ENCODE data around the gene DAAM1.

Gene DAAM1

DNA sequence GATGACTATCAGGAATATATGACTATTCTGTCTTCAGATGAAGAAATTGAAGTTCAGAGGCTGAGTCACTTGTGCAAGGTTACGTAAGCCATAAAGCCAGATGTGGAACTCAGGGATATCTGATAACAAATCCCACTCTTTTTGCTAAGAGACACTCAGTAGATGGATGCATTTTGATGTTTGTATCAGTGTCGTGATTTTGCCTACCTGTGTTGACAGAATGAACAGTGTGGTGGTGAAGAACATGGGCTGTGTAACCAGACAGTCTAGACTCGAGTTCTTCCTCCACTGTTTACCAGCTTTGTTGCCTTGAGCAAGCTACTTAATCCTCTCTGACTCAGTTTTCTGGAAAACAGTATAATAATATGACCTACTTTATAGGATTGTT is 93.9 kb downstream of the DAAM1 start:
- in situ Hi-C loops (cut with MboI; ENCODE audit: low sequenced_read_pairs): no loop called here

DNA sequence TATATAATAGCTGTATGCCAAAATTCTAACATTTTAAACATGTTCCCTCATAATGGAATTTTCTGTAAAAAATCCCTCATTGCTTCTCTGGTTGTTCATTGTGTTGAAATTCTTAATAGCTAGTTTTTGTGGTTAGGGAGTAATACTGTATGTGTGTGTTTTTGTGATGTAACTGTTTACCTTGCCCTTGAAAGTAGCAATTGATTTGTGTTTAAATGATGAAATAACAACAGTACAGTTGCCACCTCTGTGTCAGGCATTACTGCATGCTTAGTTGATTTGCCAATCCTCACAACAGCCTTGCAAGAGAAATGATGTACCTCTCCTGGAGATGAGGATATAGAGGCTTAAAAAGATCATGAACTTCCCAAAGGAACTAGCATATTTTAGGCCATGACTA is 94.9 kb downstream of the DAAM1 start:
- in situ Hi-C loops (cut with MboI; ENCODE audit: low sequenced_read_pairs): no loop called here

DNA sequence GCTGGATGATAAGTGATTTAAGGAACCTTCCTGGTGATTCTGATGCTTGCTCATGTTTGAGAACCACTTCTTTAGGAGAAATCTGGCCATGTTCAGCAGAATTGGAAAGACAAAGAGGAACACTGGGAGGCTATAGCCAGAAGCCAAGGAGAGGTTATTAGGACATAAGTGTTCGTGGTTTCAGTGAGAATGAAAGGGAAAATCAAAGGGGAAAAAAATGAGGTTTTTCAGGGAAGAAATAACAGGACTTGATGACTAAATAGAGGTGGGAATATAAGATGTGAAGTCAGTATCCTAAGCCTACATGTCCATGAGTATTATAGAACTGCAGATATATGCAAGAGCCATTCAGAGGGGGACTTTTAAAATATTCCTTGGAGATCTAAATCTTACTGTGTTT is 95.6 kb downstream of the DAAM1 start:
- in situ Hi-C loops (cut with MboI; ENCODE audit: low sequenced_read_pairs): no loop called here

DNA sequence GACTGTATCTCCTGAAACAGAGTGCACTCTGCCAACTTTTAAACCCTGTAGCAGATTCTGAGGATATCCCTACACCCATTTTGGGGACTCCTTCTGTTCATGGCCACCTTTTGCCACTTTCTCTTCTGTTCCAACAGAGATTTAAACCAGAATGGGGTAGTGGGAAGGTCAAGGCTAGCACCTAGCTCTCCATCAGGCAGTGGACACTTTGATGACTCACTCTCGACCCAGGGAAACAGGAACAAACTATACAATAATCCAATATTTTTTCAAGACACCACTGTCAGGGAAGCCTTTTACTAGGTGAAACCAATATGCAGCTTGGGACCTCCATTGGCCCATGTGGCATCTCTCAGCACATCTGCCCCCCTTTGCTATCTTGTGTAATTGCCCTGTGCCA is 103.6 kb downstream of the DAAM1 start:
- in situ Hi-C loops (cut with MboI; ENCODE audit: low sequenced_read_pairs): no loop called here

DNA sequence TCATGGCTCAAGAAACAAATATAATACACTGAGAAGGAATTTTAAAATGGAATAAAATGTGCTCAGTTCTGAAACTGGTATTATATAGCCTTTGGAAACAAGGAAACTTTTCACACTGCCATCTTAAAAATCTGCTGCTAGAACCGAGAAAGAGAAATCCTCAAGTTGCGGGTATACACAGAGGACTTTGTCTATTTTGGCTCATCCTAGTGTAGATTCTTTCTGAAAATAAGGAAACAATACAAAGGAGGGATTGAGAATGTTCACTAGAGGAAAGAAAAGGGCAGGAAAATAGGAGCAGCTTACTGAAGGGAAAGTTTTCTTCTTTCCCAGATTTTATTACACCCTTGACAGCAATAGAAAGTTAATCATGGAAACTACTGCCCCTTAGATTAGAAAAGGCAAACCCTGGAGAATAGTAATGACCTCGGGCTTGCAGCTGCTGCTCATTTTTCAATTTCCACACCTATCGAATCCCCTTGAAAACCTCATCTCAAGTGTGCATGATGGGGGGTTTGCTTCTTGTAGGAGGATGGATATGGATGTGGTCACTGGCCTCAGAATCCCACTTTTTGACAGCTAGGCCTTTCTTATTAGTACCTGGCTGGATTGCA is 104.6 kb downstream of the DAAM1 start:
- in situ Hi-C loops (cut with MboI; ENCODE audit: low sequenced_read_pairs): no loop called here

DNA sequence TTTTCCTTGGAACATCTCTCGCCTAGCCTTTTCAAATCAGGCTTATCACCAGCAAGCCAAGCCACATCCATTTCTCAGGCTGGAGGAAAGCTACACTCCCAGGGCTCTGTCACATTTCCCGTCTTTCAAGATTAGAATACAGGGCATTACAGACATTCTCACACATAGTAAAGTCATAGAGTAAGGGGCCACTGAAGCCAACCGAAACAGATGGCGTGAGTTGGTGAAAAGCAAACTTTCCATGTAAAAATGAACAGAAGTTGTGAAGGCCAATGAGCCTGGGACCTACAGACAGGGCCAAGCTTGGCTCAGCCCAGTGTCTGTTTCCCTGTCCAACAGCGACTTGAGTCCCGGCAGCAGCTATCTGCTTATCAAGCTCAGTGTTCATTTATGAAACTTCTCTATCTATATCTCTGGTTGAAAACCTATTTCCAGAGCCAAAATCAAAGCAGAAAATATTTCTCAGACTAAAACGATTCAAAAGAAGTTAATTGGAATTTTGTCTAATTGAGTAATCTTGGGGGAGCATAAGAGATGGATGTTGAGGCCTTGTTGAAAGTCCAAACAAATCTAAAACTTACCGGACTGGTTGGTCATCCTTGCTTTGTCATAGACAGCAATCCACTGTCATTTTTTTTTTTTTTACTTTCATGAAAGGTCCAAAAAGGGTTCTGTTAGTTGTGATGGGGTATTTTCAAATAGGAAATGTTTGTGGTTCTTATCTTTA is 105.6 kb downstream of the DAAM1 start:
- in situ Hi-C loops (cut with MboI; ENCODE audit: low sequenced_read_pairs): no loop called here

DNA sequence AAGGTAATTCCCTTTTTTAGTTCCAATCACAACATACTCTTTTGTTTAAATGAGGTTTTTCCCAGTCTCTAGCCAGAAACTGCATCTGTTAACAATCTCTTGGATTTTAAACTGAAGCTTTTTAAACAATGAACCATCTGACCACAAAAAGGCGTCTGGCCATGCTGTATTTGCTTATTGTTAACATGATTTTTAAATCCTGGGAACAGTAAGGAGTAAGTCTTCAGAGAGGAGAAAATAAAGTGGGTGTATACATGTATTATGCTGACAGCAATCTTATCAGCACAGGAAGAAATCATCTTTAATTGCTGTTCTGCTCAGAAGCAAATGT is 106.2 kb downstream of the DAAM1 start:
- in situ Hi-C loops (cut with MboI; ENCODE audit: low sequenced_read_pairs): no loop called here

DNA sequence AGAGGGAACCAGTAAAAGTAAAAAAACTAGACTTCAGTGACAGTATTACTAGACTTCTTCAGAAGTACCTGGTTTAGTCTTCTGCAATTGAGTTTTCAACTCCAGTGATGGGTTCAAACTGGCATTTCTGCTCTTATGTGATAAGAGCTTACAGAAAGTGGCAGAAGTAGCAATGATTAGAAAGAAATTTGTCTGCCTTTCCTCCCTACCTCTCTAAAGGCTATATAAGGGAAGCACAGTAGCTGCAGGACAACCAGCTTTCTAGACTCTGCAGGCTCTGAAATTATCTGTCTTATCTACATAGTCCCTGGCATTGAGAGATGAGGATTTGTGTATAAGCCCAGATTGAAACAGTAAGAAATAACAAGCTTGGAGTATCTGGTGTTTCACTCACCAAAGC is 107.5 kb downstream of the DAAM1 start:
- in situ Hi-C loops (cut with MboI; ENCODE audit: low sequenced_read_pairs): no loop called here

DNA sequence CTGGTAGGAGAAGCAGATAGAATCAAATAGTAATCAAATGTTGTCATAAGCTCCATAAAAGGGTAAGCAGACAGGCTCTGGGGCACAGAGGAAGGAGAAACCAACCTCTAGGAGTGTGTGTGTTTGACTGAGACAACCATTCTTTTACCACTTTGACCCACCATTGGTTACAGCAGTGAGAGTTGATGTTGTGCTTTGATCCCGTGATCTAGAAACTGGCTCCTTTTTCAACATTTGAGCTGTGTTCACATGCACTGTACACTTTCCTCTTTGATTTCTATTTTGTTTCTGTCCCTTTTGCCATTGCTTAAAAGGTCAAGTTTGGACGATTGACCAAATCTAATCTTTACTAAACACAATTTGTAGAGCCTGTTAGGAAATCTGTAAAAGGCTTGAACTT is 108.0 kb downstream of the DAAM1 start:
- in situ Hi-C loops (cut with MboI; ENCODE audit: low sequenced_read_pairs): no loop called here

DNA sequence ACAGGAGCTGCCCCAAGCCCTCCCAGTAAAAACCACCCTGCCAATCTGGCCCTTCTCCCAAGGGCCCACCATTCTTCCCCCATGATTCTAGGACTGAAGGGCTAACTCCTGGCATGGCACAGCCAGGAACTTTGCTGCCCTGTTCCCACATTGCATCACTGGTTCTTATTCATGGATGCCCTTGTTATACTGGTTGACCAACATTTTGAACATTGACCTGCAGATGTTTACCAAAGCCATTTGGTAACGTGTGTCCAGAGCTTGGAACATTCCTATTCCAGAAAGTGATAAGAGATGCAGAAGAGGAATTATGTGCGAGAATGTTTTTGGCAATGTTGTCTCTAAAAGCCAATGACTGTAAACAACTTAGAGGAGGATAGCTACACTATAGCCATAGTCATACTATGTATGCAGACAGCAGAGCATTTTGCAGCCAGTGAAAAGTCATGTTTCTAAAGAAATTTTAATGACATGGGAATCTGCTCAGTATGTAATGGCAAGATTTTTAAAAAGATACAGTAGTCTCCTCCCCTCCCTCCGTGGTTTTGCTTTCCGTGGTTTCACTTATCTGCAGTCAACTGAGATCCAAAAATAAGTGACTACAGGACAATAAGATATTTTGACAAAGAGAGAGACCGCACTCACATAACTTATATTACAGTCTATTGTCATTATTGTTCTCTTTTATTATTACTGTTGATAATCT is 108.8 kb downstream of the DAAM1 start:
- in situ Hi-C loops (cut with MboI; ENCODE audit: low sequenced_read_pairs): no loop called here

DNA sequence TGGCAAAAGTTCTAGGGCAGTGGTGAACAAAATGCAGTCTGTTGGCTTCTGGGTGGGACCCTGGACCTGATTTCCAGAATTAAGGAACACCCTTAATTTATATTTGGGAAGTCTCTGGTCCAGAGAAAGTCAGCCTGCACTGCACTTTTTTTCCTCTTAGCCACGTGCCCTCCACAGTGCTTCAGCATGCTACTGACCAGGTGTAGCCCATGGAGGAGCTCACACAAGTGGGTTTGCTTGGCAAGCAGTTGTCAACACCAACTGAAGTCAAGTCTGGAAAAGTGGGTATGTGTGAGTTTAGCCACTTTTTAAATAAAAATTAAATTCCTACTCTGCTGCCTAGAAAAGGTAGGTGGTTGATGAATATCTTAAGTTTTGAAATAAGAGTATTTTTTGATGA is 111.3 kb downstream of the DAAM1 start:
- in situ Hi-C loops (cut with MboI; ENCODE audit: low sequenced_read_pairs): no loop called here

DNA sequence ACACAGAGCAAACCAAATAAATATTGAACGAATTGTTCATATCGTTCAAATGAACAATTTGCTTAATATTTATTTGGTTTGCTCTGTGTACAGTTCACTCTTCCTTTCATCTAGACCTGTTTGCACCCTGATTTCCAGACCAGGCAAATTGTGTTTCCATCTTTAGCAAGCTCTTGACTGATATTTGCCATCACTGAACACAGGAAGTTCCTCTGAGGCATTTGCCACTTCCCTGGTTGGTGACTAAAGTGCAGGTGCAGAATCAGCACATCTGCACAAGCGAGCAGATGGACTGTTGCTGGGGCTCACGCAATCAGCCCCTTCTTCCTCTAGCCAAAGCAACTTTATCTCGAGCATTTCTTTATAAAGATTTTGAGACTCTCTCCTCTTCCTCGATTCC is 112.9 kb downstream of the DAAM1 start:
- in situ Hi-C loops (cut with MboI; ENCODE audit: low sequenced_read_pairs): no loop called here

DNA sequence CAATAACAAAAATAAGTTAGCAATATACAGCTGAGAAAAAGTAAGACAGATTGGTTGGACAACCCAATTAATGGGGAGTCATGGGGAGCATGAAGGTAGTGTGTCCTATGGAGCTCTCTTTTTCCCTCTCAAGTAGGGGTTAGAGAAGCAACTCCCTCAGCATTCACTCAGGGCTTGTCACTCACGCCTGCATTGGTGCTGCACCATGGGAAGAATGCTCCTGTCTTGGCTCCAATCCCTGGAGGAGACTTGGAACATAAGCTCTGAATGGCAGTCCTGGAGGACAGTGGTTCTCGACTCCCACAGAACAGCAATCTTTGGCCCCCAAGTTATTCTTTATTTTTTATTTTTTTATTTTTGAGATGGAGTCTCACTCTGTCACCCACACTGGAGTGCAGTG is 113.8 kb downstream of the DAAM1 start:
- in situ Hi-C loops (cut with MboI; ENCODE audit: low sequenced_read_pairs): no loop called here

DNA sequence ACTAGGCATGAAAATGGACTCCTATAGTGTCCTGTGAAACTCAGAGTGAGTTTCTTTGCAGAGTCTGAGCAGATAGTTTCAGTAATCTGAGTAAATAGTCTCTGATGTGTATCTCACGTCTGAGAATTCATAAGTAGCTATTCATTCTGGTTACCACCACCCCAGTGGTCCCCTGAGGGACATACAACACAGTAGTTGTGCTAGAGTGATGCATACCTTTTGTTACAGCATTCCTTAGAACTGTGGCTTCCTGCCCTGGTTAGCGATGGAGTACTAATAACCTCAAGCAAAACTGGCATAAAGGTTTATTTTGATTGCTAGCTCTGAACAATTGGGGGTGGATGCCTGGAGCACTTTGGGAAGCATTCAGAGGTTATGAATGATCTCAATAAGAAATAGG is 114.7 kb downstream of the DAAM1 start:
- in situ Hi-C loops (cut with MboI; ENCODE audit: low sequenced_read_pairs): no loop called here

DNA sequence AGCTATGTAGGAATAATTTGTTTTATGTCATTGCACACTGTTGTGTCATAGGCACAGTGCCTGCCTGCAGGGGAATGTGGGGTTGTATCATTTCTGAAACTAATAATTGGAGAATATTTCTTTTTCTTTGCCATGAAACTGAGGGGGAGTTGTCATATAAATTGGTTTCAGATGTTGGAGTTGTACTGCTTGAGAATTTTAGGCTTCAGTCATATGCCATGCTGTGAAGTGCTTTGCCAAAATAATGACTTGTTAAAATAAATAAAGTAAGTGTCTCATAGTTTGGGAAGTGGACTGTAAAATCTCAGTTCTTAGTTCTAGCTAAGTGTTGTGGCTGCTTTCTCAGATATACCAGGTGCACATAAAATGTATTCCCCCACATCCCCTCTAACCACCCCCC is 116.8 kb downstream of the DAAM1 start:
- in situ Hi-C loops (cut with MboI; ENCODE audit: low sequenced_read_pairs): no loop called here

DNA sequence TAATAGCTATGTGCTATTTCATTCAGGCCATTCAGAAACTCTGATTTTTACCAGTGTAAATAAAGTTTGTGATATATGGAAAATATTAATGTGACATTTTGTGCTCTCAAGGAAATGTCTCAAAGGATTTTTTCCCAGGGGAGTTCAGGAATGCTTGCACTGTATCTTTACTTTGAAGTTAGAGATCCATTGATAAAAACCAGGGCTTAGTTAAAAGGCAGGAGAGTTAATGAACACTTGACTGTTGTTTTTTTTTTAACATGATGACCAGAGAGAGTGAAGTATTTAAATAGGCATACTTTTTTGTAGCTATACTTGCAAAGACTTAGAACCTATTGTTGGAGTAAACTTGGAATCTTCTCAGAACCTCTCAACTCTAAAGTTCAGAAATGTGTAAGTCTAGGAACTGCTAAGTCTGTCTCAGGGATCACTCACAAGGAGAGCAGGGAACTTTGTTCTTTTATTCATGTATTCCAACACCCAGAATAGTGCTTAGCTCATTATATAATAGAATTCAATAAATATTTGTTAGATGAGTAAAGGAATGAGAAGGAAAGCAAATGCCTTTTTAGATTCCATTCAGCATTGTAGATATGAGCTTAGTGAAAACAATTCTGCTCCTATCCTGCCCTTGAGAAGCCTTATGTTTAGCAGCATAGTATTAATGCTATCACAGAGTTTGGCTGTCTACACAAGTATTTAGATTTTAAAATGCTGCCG is 117.5 kb downstream of the DAAM1 start:
- in situ Hi-C loops (cut with MboI; ENCODE audit: low sequenced_read_pairs): no loop called here

DNA sequence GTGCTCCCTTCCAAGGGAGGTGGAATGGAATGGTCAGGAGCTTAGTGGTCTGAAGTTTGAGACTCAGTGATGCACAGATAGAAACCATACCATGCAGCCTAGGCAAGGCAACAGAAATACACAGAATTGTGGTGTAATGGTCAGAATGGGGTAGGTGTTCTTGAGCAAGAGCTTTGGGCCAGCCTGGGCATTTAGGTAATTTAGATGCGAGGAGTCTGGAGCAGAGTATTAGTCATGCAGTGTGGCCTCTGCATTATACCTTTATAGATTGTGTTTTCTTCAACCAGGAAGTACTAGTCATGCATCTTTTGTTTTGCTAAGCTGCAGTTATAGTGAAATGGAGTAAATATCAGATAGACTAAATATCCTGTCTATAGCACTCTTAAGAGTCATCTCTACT is 118.3 kb downstream of the DAAM1 start:
- in situ Hi-C loops (cut with MboI; ENCODE audit: low sequenced_read_pairs): no loop called here

DNA sequence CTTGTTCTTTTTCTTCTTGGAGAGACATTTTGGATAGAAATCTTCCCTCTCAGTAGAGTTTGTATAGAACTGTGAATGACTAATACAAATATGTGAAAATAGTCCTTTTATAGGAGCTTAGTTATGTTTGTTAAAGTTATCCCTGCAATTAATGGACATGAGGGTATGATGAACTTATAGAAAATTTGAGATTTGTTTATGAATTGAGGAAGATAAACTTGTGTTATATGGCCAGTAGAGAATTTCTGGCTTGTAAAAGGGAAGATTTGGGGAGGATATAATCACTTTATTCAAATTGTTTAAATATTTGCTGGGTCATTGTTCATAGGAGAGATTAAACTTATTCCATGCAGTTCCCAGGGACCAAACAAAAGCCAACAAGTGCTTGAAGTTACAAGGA is 119.6 kb downstream of the DAAM1 start:
- in situ Hi-C loops (cut with MboI; ENCODE audit: low sequenced_read_pairs): no loop called here

DNA sequence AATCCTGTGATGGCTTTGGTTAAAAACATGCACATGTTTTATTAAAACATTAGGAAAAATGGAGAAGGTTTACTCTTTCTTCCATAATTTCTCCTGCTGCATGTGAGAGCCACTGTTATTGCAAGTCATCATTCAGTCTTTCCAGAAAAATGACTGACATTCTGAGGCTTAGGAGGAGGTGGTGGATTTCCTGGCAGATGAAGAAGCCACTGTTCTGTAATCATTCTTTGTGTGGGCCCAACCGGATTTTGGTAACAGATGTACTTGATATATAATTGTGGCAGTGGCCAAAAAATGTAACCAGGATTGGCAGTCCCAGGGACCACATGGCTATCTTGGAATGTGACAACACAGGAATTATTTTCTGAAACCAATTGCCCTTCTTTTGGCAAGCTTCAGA is 120.2 kb downstream of the DAAM1 start:
- in situ Hi-C loops (cut with MboI; ENCODE audit: low sequenced_read_pairs): no loop called here

DNA sequence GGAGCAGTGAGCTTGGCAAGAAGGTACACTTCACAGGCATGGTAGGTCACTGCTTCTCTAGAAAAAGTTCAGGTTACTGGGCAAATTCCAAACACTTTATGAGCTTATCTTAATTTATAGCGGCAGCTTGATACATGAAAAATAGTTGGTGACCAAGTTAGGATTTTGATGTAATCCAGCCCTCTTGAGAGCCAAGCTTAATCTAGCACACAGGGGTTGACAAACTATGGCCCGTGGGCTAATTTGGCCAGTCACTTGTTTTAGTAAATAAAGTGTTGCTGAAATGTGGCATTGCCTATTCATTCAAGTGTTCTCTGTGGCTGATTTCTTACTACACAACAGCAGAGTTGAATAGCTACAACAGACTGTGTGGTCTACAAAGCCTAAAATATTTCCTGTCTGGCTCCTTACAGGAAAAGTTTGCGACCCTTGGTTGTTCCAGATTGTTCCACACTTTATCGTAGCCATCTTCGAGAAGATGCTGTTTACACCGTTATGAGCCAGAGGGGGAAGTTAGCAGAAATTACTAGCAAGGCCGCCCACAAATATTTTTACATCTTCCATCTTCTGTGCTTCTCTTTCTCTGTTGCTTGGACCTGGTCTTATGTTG is 120.9 kb downstream of the DAAM1 start:
- in situ Hi-C loops (cut with MboI; ENCODE audit: low sequenced_read_pairs): no loop called here

DNA sequence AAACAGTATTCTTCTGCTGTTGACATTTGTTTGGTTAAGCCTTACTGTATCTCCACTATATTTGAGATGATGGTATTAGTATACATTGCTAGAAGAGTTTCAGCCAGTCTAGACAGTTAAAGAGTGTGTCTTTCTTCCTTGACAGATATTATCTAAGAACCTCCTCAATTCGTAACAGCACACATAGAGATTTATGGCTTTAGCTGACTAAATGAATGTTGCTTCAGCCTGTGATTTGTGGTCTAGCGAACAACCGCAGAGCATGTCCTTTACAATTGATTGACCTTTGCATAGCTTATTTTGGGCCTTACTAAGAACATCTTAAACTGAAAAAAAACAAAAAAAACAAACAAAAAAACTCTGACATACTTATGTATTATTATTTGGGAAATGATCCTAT is 122.2 kb downstream of the DAAM1 start:
- in situ Hi-C loops (cut with MboI; ENCODE audit: low sequenced_read_pairs): no loop called here

DNA sequence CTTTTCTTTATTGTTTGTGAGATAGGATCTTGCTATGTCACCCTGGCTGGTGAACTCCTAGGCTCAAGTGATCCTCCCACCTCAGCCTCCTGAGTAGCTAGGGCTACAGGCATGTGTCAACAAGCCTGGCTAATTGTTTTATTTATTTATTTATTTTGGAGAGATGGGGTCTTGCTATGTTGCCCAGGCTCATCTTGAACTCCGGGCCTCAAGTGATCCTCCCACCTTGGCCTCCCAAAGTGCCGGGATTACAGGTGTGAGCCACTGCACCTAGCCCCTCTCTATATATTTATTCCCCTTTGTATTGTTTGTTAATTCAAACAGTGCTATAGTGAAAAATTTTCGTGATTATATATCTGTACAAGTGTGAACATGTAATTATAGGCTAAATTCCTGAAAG is 123.3 kb downstream of the DAAM1 start:
- in situ Hi-C loops (cut with MboI; ENCODE audit: low sequenced_read_pairs): no loop called here
